ENCODE results near the gene DMRT1.

DNA sequence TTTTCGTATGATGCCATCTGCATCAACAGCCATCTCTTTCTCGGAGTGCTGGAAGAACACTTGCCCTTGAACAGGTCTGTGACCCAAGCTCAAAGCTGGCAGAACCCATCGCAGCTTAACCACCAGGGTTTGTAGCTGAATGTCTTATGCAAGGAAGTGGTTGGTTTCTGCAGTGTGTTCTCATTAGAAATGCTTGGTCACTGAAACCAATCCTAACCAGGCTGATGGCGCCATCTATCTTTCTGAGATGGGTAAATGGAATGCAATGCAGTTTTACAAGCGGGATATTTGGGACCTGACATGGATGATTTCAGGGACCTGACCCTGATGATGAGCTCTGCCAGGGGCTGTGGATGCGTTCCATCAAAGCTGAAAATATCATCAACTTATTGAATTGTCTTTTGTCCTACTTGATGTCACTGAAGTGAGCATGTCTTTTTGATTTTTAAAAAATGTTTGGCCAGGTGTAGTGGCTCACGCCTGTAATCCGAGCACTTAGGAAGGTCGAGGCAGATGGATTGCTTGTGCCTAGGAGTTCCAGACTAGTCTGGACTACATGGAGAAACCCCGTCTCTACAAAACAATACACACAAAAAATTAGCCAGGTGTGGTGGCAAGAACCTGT lies 163.7 kb downstream of the DMRT1 start:
- TF ChIP-seq GABPA (tag; conservative IDR thresholded peaks at IDR 0.05; ENCODE audit: low read depth) (no peak), NR2C2 (CRISPR knock-in tag; IDR thresholded peaks at IDR 0.05) (no peak), NR2C2 (tag; IDR thresholded peaks at IDR 0.05) (no peak), NFIC (IDR thresholded peaks at IDR 0.05) (no peak)

Measured in K562 (cell line).